ENCODE data around the gene AQP1.

Gene AQP1

GRCh38 chr7:30886608-30887011 is 25.0 kb upstream of the AQP1 start:
- peak; percentile 45 for DNase-seq

- DNase-seq, result no peak
These were observed 24.2 kb upstream of the AQP1 start for GRCh38 chr7:30887464-30887872.

- peak; percentile 50 for DNase-seq
These were observed 22.9 kb upstream of the AQP1 start for GRCh38 chr7:30888747-30889146.

GRCh38 chr7:30890226-30890625 is 21.4 kb upstream of the AQP1 start:
- no peak for DNase-seq

- no peak for DNase-seq
These were observed 18.3 kb upstream of the AQP1 start for GRCh38 chr7:30893357-30893756.

GRCh38 chr7:30894009-30894408 is 17.6 kb upstream of the AQP1 start:
- no peak for DNase-seq

- no peak for DNase-seq
These were observed 16.6 kb upstream of the AQP1 start for GRCh38 chr7:30894866-30895605.

- no peak for DNase-seq
These were observed 15.6 kb upstream of the AQP1 start for GRCh38 chr7:30896036-30896435.

GRCh38 chr7:30896783-30897637 is 14.6 kb upstream of the AQP1 start:
- no peak for DNase-seq

GRCh38 chr7:30897770-30898169 is 13.9 kb upstream of the AQP1 start:
- no peak for DNase-seq

- DNase-seq, result no peak
These were observed 13.2 kb upstream of the AQP1 start for GRCh38 chr7:30898411-30898810.

- no peak for DNase-seq
These were observed 12.6 kb upstream of the AQP1 start for GRCh38 chr7:30899066-30899465.

- no peak for DNase-seq
These were observed 12.0 kb upstream of the AQP1 start for GRCh38 chr7:30899630-30900029.

GRCh38 chr7:30900053-30900452 is 11.6 kb upstream of the AQP1 start:
- no peak for DNase-seq

GRCh38 chr7:30900803-30901362 is 10.8 kb upstream of the AQP1 start:
- DNase-seq, result no peak

- DNase-seq, result no peak
These were observed 9.8 kb upstream of the AQP1 start for GRCh38 chr7:30901856-30902255.

GRCh38 chr7:30902466-30902865 is 9.2 kb upstream of the AQP1 start:
- DNase-seq, result no peak

GRCh38 chr7:30903146-30903545 is 8.5 kb upstream of the AQP1 start:
- no peak for DNase-seq

- no peak for DNase-seq
These were observed 7.1 kb upstream of the AQP1 start for GRCh38 chr7:30904561-30904960.

- DNase-seq, result no peak
These were observed 6.3 kb upstream of the AQP1 start for GRCh38 chr7:30905078-30906012.

GRCh38 chr7:30906014-30906413 is 5.6 kb upstream of the AQP1 start:
- no peak for DNase-seq

GRCh38 chr7:30906515-30907240 is 5.0 kb upstream of the AQP1 start:
- no peak for DNase-seq

Data from eye (tissue), 1 donor.